Measurements from ENCODE around the gene TTLL1.

DNA sequence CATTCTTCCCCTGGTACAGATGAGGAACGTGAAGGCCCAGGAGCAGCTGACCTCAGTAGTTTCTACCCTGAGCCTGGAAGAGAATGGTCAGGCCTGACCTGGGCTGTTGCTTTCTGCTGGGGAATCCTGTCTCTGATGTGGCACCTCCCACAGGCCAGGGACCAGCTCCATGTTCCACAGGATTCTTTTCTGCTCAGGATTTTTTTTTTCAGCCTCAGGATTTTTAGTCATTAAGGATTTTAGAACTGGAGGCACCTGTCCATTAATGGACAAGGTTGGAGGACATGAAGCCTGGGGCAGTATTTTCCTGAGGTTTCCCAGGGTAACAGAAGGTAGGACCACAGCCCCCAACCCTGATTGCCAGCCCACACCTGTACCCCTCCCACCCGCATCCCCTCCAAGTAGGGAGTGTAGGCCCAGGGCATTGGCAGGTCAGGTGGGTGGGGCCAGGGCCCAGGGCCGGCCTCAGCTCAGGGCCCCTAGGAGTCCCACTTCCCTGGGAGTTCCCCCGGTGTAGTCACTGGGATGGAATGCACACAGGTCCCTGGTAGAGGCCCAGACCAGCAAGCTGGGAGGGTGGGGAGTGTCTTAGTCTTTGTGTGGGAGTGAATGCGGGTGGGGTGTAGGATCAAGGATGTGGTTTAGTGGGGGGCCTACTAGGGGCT lies 37.4 kb upstream of the TTLL1 start:
- TF ChIP-seq, protein P1, sequence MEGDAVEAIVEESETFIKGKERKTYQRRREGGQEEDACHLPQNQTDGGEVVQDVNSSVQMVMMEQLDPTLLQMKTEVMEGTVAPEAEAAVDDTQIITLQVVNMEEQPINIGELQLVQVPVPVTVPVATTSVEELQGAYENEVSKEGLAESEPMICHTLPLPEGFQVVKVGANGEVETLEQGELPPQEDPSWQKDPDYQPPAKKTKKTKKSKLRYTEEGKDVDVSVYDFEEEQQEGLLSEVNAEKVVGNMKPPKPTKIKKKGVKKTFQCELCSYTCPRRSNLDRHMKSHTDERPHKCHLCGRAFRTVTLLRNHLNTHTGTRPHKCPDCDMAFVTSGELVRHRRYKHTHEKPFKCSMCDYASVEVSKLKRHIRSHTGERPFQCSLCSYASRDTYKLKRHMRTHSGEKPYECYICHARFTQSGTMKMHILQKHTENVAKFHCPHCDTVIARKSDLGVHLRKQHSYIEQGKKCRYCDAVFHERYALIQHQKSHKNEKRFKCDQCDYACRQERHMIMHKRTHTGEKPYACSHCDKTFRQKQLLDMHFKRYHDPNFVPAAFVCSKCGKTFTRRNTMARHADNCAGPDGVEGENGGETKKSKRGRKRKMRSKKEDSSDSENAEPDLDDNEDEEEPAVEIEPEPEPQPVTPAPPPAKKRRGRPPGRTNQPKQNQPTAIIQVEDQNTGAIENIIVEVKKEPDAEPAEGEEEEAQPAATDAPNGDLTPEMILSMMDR (IDR thresholded peaks at IDR 0.05; ENCODE audit: low read length): no peak
- no peak for TF ChIP-seq EZH2 (IDR thresholded peaks at IDR 0.05; ENCODE audit: borderline replicate concordance, low read length)

All from OCI-LY1 (cell line).